NB4 (cell line): ENCODE data around the gene SMCO2.

ENCODE experiments used
- CTCF ChIP-seq: IDR thresholded peaks from one replicate; pipeline ENCODE4 v1.5.1; 2012; ENCODE audit warnings: low read depth, low read length
- MAX ChIP-seq: IDR thresholded peaks from 2 replicates; pipeline ENCODE4 v1.6.1; 2011; ENCODE audit warnings: low read depth, low read length
- POLR2A ChIP-seq: IDR thresholded peaks from 2 replicates; pipeline ENCODE4 v1.6.1; 2011; ENCODE audit warnings: mild to moderate bottlenecking; ENCODE audit not compliant: insufficient read length; ENCODE audit errors: extremely low read depth

- TF ChIP-seq CTCF, result no peak
- no peak for TF ChIP-seq MAX
- TF ChIP-seq POLR2A, result no peak
Measured at GRCh38 chr12:27429606-27430005, 16.9 kb upstream of the SMCO2 start.
